Subcutaneous adipose tissue (tissue), 4 donors: ENCODE data around the gene GPC6. TPM values are rescaled to one million over a fixed set of nuclear protein-coding genes. Genes with fewer than 3 reads are reported as not detected.

ENCODE experiments used
- total RNA-seq, 4 donors: library from RNA; depleted of rRNA; stranded (reverse); fragments of >200 nt; gene quantifications; one replicate each; pipeline ENCODE4 v1.1.0, GENCODE V29; 2016
- TF ChIP-seq, protein P1 (sequence below): fragments of 450-650 bp; IDR thresholded peaks from one replicate; pipeline ENCODE4 v1.5.1; 2016; ENCODE audit warnings: low read depth, mild to moderate bottlenecking, control low read depth, antibody characterized with exemption, moderate library complexity

The GPC6 gene
- total RNA-seq, 4 donors from 2014 or later = 16.2 to 30.6 (median 26.9) TPM

GRCh38 chr13:93865235-93865634 is 638.6 kb downstream of the GPC6 start:
- TF ChIP-seq, protein P1, sequence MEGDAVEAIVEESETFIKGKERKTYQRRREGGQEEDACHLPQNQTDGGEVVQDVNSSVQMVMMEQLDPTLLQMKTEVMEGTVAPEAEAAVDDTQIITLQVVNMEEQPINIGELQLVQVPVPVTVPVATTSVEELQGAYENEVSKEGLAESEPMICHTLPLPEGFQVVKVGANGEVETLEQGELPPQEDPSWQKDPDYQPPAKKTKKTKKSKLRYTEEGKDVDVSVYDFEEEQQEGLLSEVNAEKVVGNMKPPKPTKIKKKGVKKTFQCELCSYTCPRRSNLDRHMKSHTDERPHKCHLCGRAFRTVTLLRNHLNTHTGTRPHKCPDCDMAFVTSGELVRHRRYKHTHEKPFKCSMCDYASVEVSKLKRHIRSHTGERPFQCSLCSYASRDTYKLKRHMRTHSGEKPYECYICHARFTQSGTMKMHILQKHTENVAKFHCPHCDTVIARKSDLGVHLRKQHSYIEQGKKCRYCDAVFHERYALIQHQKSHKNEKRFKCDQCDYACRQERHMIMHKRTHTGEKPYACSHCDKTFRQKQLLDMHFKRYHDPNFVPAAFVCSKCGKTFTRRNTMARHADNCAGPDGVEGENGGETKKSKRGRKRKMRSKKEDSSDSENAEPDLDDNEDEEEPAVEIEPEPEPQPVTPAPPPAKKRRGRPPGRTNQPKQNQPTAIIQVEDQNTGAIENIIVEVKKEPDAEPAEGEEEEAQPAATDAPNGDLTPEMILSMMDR = no peak

DNA sequence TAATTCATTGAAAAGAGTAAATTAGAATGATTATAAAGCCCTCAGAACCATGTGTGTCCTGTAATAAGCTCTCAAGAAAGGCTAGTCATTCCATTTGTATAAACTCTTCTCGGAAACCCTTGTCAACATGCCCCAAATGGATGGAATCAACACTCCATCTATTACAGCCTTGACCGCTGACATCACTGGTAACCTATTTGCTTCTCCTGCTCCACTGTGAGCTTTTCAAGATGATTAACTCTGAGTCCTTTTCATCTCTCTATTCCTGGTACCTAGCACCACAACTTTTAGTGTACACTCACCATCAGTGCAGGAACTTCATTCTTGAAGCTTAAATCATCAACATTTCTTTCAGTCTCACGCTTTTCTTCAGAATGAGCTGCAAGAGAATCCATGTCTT is 640.9 kb downstream of the GPC6 start:
- TF ChIP-seq, protein P1 = no peak

GRCh38 chr13:93872376-93872775 is 645.8 kb downstream of the GPC6 start:
- TF ChIP-seq, protein P1 = no peak

GRCh38 chr13:93872786-93873347 is 646.3 kb downstream of the GPC6 start:
- TF ChIP-seq, protein P1 = no peak

GRCh38 chr13:93875547-93875946 is 648.9 kb downstream of the GPC6 start:
- TF ChIP-seq, protein P1 = no peak

GRCh38 chr13:93876236-93876635 is 649.6 kb downstream of the GPC6 start:
- TF ChIP-seq, protein P1 = no peak

DNA sequence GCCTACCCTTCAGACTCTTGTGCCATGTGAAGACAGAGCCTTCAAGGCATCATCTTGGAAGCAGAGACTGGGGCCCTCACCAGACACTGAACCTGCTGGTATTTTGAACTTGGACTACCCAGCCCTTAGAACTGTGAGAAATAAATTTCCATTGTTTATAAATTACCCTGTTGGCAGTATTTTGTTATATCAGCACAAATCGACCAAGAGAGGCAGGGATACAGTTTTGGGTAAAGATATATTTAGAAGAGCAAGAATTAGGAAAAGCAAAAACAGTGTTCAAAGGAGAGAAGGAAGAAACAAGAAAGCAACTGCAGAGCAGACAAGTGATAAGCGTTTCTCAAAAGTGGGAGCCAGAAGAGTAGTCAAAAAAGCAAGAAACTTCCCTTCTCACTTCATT is 652.1 kb downstream of the GPC6 start:
- TF ChIP-seq, protein P1 = no peak
